HG03354 (cell line): ENCODE measurements around the gene DYNC2I2.
"Not testable (repeated sequence)": the region's sequence is repeated elsewhere in the genome, so short reads cannot be mapped to it uniquely, and the experiment has no call there.

ENCODE experiments used
- ATAC-seq: cut with Tn5 transposase; IDR thresholded peaks from one replicate; pipeline ENCODE4 v1.9.1; 2021; ENCODE audit warnings: mild to moderate bottlenecking; ENCODE audit not compliant: unreplicated experiment, poor library complexity, severe bottlenecking

The DYNC2I2 gene

GRCh38 chr9:128656416-128657343 lies at the start of gene DYNC2I2:
DYNC2I2 (minus strand) TSS chr9:128656847; CDS start chr9:128656726, 121 bp downstream.
- ATAC-seq: peak; percentile 78

GRCh38 chr9:128706045-128706444 lies 49.4 kb upstream of the DYNC2I2 start:
- ATAC-seq: no peak

- no peak for ATAC-seq
Measured at GRCh38 chr9:128705051-128705965, 48.7 kb upstream of the DYNC2I2 start.

- ATAC-seq: no peak
Measured at GRCh38 chr9:128704356-128704670, 47.7 kb upstream of the DYNC2I2 start.

GRCh38 chr9:128703616-128704355 lies 47.1 kb upstream of the DYNC2I2 start:
- no peak for ATAC-seq

GRCh38 chr9:128702949-128703615 lies 46.4 kb upstream of the DYNC2I2 start:
- ATAC-seq: peak; percentile 18

- ATAC-seq: peak; percentile 79
Measured at GRCh38 chr9:128702445-128702948, 45.9 kb upstream of the DYNC2I2 start, which contains the start of gene PKN3. PKN3 (plus strand) TSS chr9:128702503; CDS start chr9:128702916, 413 bp downstream.

GRCh38 chr9:128701227-128701854 lies 44.7 kb upstream of the DYNC2I2 start:
- no peak for ATAC-seq

GRCh38 chr9:128699096-128699795 lies 42.6 kb upstream of the DYNC2I2 start:
- ATAC-seq: not testable (repeated sequence)

- no peak for ATAC-seq
Measured at GRCh38 chr9:128696923-128697707, 40.5 kb upstream of the DYNC2I2 start.

GRCh38 chr9:128694344-128694743 lies 37.7 kb upstream of the DYNC2I2 start:
- ATAC-seq: no peak

- ATAC-seq: not testable (repeated sequence)
Measured at GRCh38 chr9:128693738-128694137, 37.1 kb upstream of the DYNC2I2 start.

- no peak for ATAC-seq
Measured at GRCh38 chr9:128690684-128691034, 34.0 kb upstream of the DYNC2I2 start.

GRCh38 chr9:128689820-128690683 lies 33.4 kb upstream of the DYNC2I2 start:
- peak; percentile 13 for ATAC-seq

GRCh38 chr9:128689293-128689774 lies 32.7 kb upstream of the DYNC2I2 start:
- ATAC-seq: peak; percentile 15
